Measurements from ENCODE around the gene AGO3.

DNA sequence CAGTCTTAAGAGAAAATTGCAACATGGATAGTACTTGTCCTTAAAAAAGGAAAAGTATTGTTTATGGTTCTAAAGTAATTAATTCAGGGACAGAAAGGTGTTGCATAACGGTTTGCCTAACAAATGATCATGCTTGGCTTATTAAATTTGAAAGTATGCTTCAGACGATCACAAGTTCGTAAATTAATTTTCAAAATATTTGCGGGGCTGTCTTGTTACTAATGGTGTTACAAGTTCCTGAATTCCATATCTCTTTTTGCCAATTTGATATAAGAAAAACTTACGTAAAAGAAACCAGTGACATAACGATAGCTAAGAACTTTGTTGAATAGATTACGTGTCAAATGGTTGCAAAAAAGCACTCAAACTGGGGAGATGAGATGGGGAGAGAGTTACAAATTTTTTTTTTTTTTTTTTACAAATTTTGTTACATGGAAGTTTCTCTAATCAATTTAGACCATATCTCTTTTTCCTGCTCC, 1.3 kb downstream of the AGO3 start:
- TF ChIP-seq EP300 (IDR thresholded peaks at IDR 0.05) (no peak), POLR2AphosphoS5 (IDR thresholded peaks at IDR 0.05) (no peak)
- TF ChIP-seq, protein P1, sequence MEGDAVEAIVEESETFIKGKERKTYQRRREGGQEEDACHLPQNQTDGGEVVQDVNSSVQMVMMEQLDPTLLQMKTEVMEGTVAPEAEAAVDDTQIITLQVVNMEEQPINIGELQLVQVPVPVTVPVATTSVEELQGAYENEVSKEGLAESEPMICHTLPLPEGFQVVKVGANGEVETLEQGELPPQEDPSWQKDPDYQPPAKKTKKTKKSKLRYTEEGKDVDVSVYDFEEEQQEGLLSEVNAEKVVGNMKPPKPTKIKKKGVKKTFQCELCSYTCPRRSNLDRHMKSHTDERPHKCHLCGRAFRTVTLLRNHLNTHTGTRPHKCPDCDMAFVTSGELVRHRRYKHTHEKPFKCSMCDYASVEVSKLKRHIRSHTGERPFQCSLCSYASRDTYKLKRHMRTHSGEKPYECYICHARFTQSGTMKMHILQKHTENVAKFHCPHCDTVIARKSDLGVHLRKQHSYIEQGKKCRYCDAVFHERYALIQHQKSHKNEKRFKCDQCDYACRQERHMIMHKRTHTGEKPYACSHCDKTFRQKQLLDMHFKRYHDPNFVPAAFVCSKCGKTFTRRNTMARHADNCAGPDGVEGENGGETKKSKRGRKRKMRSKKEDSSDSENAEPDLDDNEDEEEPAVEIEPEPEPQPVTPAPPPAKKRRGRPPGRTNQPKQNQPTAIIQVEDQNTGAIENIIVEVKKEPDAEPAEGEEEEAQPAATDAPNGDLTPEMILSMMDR (IDR thresholded peaks at IDR 0.05) = no peak
